Measurements from ENCODE around the gene KCNK16.

- TF ChIP-seq, protein P1, sequence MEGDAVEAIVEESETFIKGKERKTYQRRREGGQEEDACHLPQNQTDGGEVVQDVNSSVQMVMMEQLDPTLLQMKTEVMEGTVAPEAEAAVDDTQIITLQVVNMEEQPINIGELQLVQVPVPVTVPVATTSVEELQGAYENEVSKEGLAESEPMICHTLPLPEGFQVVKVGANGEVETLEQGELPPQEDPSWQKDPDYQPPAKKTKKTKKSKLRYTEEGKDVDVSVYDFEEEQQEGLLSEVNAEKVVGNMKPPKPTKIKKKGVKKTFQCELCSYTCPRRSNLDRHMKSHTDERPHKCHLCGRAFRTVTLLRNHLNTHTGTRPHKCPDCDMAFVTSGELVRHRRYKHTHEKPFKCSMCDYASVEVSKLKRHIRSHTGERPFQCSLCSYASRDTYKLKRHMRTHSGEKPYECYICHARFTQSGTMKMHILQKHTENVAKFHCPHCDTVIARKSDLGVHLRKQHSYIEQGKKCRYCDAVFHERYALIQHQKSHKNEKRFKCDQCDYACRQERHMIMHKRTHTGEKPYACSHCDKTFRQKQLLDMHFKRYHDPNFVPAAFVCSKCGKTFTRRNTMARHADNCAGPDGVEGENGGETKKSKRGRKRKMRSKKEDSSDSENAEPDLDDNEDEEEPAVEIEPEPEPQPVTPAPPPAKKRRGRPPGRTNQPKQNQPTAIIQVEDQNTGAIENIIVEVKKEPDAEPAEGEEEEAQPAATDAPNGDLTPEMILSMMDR (IDR thresholded peaks at IDR 0.05; ENCODE audit: low read depth, low read length): no peak
- TF ChIP-seq EZH2phosphoT487 (IDR thresholded peaks at IDR 0.05; ENCODE audit: low read depth): no peak
These were observed 8.2 kb downstream of the KCNK16 start, which contains the start of gene KCNK17 for GRCh38 chr6:39314273-39314795.

All from OCI-LY3 (cell line).